CD1c-positive myeloid dendritic cell (primary cell): ENCODE data around the gene NME7.
"Not testable (repeated sequence)": the region's sequence is repeated elsewhere in the genome, so short reads cannot be mapped to it uniquely, and the experiment has no call there.

Source experiments
- DNase-seq: peaks from one replicate; pipeline ENCODE4 v3.0.0-alpha.2; 2016; ENCODE audit errors: extremely low spot score

NME7 gene

DNA sequence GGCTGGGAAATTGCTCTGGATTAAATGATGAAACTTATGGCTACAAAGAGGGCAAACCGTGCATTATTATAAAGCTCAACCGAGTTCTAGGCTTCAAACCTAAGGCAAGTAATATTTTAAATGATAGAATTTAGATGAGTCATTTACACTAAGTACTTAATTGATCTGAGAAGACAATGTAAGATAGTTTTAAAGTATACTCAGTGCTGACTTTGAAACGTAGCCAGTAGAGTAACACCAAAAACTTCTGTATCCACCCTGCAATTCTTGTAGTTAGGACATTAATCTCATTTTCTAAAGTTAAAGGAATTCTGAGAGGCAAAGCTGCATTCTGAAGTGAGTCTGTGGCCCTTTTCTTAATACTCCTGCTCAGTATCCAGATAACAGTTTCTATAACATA, 240.3 kb downstream of the NME7 start:
- no peak for DNase-seq

DNA sequence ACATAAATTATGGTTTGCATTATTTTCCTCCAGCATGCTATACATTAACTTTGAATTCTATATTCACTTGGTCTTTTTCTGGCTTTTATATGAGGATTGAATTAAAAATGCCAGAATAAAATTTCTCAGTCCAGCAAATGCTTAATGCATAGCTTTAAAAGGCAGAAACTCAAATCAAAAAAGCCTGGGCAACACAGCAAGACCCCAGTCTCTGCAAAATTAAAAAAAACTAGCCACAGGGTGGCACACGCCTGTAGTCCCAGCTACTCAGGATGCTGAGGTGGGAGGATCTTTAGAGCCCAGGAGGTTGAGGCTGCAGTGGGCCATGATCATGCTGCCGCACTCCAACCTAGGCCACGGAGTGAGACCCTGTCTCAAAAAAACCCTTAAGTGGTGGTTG, 241.3 kb downstream of the NME7 start:
- DNase-seq, result no peak

DNA sequence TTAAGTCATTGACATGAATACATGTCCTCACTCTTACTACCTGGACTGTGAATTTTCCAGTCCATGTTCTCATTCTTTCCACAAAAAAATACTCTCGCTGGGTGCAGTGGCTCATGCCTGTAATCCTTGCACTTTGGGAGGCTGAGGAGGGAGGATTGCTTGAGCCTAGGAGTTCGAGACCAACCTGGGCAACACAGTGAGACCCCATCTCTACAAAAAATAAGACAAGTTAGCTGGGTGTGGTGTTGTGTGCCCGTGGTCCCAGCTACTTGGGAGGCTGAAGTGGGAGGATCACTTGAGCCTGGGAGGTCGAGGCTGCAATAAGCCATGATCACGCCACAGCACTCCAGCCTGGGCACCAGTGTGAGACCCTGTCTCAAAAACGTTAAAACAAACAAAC, 242.0 kb downstream of the NME7 start:
- not testable (repeated sequence) for DNase-seq

DNA sequence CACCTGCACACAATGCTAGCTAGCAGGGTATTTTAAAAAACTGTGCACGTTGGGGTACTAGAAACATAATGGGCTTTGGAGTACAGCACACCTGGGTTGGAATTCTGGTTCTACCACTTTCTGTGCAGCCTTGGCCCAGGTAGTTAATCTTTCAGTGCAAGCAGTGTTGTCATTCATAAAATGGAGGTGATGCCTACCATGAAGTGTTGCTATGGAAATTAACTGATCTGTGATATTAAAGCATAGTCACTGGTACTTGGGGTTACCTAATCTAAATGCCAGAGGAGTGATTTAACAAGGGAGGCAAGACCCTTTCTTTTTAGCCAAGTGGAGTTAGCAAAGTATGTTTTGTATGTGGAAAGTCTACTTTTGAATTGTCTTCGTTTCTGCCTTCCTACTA, 243.1 kb downstream of the NME7 start:
- no peak for DNase-seq

DNA sequence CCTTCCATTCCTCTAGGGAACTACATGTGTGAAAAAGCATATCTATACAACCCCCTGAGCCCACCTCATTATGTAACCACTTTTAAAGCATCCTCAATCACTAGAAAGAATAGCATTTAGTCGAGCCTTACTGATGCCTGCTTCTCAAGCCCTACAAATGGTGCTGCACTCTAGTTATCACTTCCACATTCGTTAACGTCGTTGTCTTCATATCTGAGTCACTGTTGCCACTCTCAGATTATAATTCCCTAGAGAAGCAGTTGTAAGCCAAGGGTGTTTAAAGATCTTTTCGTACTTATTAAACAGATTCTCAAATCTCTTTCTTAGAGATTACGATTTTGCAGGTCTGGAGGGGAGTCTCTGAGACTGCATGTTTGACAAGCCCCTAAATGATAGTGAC, 244.6 kb downstream of the NME7 start:
- DNase-seq, result no peak

DNA sequence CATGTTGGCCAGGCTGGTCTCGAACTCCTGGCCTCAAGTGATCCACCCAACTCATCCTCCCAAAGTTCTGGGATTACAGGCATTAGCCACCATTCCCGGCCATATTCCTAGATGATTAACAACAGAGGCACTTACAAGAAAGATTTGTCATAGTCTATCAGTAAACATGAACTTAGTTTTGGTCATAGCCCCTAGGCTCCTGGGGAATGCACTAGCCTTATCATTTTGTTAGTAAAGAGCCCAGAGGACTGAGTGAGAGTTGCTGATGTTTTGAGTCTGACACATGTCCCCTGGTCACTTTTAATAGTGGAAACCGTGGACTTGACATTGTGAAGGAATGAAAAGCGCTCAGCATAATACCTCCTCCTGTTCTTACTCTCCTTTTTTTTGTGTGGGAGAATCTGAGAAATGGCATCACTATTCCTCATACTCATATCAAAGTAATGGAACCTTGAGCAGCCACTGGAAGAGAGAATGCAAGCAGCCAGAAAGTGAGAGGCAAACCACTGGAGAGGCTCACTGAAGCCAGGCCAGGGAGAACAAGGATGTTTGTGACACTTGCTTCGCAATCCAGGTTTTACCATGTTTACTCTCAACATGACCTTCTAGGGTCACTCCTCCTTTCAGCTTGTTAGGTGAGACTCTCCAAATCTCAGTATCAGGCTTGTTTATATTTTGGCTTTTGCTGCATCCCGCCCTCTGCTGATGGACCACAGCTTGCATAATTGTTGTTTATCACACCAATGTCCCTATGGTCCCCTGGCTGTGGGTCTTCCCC, 246.3 kb downstream of the NME7 start:
- DNase-seq, result no peak

DNA sequence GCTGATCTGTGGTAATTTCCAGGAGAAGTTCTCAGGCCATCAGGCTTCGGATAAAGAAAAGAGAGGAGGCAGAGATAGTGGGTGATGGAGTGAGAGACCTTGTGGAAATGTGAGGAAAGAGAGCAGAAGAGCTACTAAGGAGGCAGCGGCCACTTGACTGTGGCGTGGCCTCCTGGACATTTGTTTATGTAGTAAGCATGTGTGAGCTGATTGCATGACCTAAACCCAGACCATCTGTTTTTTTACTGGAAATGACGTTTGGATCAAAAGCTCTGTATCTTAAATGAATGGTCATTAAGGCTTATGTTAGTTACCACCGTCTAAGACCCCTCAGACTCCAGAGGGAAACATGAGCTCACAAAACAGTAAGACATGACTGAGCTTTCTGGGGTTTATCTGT, 247.5 kb downstream of the NME7 start:
- no peak for DNase-seq

DNA sequence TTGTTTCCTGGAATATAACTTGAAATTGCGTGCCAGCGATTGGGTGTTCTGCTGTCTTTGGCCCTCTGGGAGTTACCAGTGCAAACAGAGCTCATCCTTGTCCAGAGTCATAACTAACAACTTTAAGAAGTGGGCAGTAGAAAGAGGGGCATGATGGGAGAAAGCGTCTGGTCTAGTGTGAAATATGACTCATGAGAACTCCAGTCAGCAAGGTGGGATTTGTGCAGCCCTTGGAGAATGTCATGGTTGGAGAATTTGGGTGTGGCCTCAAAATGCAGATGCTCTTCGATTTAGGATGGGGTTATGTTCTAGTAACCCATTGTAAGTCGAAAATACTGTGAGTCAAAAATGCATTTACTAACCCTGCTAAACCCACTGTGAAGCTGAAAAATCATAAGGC, 248.2 kb downstream of the NME7 start:
- DNase-seq, result no peak

DNA sequence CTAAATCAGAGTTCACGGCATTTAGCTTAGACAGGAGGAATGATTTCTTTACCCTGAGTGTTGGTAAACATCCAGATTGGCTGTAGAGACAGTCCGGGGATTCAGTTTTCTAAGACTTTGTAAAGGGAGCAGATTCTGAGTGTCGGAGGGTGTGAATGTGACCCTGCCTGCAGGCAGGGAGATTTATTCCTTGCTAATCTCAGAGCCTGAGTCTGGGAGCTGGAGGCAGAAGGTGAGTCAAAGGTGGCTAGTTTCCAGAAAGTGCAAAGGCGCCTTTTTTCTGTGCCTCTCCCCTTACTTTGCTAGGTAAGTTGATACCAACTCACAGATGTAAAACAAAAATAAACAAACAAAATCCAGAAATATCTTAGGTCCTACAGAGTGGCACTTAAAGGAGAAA, 249.4 kb downstream of the NME7 start:
- no peak for DNase-seq

DNA sequence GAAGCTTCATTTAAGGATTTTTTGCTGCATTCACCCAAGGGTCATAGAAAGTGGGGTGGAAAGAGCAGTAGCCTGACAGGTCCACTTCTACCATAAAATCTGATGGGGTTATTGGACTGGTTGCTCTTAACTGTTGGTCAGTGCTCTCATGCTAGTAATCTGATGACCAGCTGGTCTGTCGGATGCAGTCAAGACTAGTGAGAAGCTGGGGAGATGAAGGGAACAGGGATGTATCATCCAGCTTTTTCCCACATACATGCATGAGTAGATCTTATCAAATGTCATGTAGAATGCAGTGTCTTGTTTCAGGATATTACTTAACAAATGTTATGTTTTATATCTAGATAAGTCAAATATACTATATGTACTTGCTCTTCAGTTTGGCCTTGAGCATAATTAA, 250.0 kb downstream of the NME7 start:
- DNase-seq, result no peak

DNA sequence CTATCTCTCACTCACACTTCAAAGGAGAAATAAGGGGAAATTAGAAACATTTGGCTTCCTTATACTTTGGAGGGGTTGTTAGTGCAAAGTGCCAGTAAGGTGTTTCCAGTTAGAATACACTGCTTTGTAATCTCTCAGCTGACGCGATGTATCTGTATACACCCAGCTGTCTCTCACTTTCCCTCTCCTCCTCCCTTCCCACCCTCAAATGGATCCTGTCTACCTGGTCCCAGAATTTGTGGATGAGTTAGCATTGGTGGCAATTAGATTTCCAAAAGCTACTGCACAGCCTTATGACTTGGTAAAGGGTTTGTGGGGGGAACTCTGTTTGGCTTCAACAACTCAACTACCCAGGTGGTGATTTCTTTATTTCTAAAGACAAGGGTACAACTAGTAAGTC, 250.6 kb downstream of the NME7 start:
- no peak for DNase-seq

DNA sequence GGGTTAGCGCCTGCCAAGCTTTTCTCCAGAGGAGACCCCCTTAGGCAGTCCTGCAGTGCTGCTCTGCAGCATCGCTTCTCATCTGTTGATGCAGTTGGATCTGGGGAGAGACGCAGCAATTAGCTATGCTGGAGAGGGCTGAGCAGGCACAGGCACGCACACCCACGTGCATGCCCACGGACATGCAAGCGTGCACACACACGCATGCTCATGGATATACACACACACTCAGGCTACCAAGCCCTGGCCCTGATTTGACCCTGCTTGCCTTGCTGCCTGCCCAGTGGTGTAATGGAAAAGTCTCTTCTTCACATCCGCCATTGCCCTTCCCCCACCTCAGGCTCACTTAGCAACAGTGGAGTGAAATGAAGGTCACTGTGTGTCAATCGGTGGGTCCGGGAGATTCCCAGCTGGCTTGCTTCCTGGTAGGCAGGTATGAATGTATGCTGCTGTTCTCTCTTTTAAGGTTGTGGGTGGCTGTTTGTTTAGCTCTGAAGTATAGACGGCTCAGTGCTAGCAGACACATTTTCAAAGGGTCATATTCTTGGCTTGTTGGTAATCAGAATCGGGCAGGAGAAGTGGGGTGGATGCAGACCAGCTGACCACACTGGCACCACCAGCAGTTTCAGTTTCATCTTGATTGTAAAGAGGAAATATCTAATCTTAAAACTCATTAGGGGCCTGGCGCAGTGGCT, 251.6 kb downstream of the NME7 start:
- DNase-seq, result peak; percentile 74

DNA sequence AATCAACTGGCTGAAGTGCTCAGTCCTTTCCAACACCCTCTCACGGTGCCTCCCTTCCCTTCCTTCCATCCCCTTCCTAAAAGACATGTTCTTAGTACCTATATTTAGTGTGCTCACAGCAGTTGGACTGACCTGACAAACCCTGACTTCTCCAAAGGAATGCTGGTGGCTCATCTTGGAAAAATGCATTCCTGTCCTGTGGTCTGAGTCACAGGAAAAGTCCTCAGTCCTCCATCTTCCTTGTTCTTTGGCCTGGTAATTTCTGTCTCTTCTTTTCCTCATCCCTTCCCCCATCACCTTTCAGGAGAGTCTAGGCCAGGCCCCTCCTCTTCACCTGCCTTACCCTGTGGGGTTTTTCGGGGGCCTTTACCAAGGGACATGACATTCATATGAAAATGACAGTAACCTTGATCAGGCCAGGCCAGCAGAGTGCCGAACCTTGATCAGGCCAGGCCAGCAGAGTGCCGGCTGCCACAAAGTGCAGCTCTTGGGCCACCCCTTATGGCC, 253.9 kb downstream of the NME7 start:
- no peak for DNase-seq

DNA sequence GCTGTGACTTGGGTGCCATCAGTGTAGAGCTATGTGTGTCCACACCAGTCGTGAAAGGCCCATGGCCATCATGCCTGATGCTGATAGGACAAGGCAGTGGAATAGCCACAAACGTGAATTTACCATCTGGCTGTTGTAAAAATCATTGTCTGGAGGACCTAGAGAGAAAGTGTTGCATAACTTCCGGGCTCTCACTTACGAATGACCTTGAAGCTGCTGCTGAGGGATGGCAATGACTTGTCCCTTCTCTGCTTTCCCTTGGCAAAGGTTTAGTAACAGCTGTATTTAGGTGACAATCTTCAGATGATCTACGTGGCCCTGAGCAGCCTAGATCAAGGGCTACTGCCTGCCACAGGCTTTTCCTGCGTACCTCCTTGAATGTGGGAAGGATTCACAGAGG, 255.4 kb downstream of the NME7 start:
- DNase-seq, result peak; percentile 41

DNA sequence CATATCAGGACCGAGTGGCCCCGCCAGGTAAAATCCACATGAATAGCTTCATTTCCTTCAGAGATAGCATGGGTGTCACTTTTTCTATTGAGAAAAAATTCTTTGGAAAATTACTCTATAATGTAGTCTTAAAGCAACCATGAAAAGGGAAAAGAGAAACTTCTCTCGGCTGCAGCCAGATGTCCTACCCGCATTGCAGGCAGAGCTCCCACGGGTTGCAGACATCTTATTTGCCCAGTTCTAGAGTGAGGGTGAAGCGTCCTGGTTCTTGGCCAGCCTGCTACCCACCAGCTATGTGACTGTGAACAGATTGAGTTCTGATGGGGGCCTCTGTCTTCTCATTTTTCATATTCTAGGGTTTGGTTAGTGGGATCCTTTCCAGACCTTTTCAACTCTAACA, 256.1 kb downstream of the NME7 start:
- DNase-seq, result no peak

DNA sequence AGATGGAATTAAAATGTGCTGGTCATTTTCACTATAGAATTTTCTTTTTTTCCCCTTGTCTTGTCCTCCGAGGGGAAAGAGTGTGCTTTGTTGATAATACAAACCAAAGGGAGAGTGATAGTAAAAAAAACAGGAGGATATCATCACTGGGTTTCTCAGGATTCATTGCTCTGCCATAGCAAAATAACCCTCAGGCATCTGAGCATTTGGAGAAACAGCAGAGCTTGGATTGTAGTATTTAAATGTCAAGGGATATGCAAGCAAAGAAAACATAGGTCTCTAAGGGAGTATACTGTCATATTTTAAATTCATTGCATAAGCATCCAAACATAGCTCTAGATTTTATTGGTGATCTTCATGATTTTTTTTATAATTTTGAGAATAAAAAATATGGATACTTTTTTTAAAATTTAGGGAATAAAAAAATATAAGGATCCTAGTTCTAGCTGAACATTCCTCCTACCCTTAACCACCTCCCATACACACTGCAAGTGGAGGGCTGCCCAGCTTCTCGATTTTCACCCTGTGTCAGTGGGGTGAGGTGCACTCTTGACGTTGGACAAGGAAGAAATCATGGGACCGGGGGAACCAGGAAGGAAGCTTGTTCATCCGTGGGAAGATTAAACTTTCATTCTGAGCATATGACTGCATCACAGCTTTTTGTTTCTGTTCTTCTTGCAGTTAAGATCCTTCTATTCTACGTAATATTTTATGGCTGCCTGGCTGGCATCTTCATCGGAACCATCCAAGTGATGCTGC, 256.7 kb downstream of the NME7 start:
- DNase-seq, result peak; percentile 88

DNA sequence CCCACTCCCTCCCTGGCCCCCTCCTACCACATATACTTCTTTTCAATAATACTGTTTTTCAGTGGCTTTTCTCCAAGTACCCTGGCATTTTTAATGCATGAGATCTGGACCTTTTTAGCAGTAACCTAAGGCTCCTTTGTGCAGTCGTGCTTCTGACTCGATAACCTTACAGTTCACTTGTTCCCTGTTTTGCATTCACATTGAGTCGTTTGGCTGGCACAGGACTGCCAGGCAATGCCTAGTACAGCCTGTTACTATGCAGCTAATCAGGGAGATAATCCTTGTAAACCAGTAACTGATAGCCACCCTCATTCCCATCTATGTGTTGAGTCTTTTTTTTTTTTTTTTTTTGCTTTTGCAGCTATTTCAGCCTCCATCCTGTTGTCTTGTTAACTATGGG, 257.4 kb downstream of the NME7 start:
- DNase-seq, result peak; percentile 34

DNA sequence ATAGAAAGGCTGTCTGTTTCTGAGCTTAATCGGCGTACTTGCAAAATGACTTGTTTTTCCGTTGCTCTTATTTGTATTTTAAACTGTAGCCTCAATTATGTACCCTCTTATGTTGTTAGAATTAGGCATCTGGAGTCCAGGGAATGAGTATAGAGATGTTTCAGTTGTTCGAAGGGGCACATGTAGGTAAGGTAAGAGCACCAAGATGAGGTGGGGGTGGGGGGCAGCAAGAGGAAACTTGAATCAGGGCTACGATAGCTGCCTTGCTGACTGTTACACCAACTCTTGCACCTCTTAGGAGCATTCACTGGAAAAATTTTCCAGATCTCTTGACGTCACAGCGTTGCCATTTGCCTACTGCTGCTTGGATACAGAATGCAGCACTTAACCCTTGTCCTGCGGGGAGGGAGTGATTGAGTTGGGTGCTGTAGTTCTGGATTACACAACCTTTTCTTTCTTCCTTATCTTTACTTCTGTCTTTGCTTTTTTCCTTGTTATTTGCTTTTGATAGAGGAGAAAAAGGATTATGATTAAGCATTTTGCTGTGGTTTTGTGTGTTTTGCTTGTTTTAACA, 257.9 kb downstream of the NME7 start:
- DNase-seq, result peak; percentile 80

DNA sequence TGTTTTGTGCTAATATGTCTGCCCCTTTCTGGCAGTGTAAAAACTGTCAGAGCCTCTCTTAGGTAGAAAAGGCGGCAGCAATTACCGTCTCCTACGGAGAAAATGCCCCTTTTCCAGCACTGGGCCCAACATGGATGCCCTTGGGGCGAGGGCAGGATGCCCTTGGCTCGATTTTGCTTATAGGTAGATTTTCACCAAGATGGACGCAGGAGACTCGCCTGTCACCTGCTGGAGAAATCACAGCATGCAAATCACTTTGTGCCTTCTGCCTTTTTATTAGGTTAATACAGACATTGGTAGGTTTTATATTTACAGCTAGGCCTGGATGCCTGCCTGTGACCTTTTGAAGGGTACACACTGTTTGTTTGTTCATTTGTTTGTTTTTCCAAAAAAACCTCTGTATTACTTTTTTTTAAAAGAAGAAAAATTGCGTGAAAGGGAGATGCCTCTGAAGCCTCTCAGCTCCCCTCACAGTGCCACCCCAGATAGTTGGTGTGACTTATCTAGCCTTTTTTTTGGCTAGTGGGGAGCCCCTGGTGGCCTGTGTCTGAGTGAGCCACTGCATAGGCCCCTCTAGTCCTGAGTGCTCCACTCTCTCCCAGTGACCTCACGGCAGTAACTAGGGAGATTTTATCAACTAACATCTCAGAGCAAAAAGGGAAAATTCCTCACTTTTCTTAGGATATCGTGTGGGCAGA, 258.6 kb downstream of the NME7 start:
- peak; percentile 63 for DNase-seq

DNA sequence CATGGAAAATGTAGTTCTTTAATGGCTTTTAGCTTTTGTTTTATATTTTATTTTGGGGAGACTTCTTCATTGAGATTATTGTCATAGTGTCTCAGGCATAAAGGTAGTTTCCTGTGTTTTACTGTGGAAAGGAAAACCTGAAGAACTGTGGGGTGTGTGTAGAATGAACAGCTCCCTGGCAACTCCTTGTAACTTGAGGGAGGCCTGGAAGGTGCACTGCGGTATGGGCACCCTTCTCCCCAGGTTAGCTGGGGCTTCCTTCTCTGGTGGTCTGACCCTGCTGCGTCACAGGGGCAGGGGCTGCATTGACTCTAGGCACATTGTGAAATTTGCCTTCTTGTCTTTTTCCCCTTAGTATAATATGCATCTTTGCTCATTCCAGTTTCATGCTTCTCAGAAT, 259.4 kb downstream of the NME7 start:
- no peak for DNase-seq

DNA sequence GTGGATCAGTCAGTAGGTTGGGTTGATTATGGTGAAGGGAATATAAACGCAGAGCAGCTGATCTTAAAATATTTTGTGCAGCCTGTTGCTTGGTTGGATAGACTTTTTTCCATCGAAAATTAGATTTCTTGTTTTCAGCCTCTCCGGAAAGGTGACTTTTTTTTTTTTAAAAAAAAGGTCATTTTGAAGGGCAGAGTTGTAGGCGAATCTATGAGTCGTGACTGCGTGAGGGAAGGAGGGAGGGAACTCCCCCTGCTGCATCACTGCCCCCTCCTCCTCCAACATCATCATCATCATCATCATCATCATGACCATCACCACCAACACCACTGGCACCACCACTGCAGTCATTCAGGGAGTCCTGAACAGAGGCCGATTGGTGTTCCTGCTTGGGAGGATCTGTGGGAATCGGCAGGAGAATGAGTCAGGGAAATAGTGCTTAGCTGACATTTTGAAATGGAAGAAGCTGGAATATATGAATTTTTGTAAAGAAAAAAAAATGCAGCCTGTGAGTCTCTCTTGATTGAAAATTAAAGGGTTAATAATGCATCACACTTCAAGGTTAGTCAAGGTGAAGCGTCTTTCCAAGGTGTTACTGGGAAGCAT, 259.9 kb downstream of the NME7 start:
- DNase-seq, result peak; percentile 65
